GM21576 (cell line): ENCODE data around the gene EIF4B.

Experiments
- ATAC-seq: cut with Tn5 transposase; IDR thresholded peaks from one replicate; pipeline ENCODE4 v1.9.1; 2021; ENCODE audit warnings: mild to moderate bottlenecking, moderate library complexity; ENCODE audit not compliant: unreplicated experiment

Gene EIF4B

DNA sequence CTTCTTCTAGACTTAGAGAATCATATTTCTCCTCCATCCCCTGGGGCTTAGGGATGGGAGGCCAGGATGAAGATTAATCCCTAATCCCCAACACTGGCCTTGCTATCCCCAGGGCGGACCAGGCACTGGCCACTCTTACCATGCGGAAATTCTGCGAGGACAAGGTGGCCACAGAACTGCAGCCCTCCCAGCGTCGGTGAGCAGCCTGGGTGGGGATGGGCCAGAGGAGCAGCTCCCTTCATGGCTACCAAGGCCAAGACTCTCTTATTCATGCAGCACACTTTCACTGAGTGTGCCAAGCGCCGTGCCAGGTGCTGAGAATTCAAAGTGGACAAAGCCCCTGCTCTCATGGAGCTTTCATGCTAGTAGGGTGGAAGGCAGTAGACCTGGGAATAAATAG is 50.6 kb downstream of the EIF4B start:
- ATAC-seq, result no peak

DNA sequence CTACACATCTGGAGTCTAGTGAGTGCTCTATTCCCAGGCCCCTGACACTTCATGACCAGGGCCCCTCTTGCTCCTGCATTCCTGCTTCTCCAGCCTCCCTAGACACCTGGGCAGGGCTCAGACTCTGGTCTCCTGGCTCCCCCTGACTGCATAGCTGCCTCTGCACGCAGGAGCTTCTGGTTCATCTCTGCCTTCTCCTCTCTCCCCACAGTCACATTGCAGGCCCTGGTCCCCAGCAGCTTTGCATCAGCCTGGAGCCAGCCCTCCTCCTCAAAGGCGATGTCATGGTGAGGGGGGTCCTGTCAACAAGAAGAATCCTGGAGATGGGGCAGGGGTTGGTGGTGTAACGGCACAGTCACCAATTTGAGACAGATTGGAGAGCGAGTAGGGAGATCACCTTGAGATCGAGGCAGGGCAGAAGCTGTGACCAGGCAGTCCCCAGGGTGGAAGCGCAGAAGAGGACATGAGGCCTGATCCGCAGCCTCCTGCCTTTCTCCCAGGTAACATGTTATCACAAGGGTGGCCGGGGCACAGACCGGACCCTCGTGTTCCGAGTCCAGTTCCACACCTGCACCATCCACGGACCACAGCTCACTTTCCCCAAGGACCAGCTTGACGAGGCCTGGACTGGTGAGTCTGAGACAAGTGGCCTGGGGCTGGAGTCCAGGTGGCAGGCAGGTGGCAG is 51.7 kb downstream of the EIF4B start:
- no peak for ATAC-seq

DNA sequence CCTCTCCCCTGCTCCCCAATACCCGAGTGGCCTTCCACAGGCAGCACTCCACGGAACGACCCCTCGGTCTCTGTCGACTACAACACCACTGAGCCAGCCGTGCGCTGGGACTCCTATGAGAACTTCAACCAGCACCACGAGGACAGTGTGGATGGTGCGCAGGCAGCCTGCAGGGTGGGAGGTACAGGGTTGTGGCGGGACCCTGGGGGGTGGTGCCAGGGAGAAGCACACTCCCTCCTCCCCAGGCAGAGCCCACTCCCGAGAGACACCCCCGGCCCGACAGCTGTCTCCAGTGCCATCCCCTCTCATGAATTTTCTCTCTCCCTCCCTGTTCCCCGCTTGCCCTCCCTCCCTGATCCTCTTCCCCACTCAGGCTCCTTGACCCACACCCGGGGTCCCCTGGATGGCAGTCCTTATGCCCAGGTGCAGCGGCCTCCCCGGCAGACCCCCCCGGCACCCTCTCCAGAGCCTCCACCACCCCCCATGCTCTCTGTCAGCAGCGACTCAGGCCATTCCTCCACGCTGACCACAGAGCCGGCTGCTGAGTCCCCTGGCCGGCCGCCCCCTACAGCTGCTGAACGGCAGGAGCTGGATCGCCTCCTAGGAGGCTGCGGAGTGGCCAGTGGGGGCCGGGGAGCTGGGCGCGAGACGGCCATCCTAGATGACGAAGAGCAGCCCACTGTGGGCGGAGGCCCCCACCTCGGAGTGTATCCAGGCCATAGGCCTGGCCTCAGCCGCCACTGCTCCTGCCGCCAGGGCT is 52.6 kb downstream of the EIF4B start:
- no peak for ATAC-seq

DNA sequence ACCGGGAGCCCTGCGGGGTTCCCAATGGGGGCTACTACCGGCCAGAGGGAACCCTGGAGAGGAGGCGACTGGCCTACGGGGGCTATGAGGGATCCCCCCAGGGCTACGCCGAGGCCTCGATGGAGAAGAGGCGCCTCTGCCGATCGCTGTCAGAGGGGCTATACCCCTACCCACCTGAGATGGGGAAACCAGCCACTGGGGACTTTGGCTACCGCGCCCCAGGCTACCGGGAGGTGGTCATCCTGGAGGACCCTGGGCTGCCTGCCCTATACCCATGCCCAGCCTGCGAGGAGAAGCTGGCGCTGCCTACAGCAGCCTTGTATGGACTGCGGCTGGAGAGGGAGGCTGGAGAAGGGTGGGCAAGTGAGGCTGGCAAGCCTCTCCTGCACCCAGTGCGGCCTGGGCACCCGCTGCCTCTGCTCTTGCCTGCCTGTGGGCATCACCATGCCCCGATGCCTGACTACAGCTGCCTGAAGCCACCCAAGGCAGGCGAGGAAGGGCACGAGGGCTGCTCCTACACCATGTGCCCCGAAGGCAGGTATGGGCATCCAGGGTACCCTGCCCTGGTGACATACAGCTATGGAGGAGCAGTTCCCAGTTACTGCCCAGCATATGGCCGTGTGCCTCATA is 53.3 kb downstream of the EIF4B start:
- ATAC-seq, result no peak

DNA sequence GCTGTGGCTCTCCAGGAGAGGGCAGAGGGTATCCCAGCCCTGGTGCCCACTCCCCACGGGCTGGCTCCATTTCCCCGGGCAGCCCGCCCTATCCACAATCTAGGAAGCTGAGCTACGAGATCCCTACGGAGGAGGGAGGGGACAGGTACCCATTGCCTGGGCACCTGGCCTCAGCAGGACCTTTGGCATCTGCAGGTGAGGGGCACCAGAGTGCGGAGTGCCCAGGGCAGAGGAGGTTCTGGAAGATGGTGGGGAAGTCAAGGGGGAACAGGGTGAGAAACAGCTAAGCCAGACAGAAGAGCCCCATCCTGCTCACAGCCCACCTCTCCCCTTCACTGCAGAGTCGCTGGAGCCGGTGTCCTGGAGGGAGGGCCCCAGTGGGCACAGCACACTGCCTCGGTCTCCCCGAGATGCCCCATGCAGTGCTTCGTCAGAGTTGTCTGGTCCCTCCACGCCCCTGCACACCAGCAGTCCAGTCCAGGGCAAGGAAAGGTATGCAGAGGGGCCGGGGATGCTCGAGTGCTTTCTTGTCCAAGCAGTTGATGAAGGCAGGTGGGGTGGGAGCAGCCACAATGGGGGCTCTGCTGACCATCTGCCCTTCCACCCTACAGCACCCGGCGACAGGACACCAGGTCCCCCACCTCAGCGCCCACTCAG is 53.9 kb downstream of the EIF4B start:
- ATAC-seq, result no peak

DNA sequence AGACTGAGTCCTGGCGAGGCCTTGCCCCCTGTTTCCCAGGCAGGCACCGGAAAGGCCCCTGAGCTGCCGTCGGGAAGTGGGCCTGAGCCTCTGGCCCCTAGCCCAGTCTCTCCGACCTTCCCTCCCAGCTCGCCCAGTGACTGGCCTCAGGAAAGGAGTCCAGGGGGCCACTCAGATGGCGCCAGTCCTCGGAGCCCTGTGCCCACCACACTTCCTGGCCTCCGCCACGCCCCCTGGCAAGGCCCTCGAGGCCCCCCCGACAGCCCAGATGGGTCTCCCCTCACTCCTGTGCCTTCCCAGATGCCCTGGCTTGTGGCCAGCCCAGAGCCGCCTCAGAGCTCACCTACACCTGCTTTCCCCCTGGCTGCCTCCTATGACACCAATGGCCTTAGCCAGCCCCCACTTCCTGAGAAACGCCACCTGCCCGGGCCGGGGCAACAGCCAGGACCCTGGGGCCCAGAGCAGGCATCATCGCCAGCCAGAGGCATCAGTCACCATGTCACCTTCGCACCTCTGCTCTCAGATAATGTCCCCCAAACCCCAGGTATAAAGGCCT is 54.5 kb downstream of the EIF4B start:
- no peak for ATAC-seq

DNA sequence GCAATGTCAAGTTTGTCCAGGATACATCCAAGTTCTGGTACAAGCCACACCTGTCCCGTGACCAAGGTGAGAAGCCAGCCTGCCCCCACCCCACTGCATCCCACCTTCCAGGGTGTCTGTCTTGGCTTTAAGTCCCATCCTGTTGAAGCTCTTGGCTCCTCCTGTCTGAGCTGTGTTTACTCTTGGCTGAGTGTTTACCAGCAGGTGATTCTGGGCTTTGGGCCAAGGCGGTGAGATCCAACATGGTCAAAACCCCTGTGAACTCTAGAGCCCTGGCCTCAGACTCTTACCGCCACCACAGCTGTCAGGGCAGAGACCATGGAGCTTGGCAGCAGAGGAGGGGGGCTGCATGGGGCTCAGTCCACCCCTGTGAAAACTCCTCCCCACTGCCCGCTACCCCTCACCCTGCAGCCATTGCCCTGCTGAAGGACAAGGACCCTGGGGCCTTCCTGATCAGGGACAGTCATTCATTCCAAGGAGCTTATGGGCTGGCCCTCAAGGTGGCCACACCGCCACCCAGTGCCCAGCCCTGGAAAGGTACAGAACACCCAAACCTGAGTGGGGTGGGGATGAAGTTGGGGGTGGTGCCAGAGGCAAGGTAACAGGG is 55.3 kb downstream of the EIF4B start:
- ATAC-seq, result no peak

DNA sequence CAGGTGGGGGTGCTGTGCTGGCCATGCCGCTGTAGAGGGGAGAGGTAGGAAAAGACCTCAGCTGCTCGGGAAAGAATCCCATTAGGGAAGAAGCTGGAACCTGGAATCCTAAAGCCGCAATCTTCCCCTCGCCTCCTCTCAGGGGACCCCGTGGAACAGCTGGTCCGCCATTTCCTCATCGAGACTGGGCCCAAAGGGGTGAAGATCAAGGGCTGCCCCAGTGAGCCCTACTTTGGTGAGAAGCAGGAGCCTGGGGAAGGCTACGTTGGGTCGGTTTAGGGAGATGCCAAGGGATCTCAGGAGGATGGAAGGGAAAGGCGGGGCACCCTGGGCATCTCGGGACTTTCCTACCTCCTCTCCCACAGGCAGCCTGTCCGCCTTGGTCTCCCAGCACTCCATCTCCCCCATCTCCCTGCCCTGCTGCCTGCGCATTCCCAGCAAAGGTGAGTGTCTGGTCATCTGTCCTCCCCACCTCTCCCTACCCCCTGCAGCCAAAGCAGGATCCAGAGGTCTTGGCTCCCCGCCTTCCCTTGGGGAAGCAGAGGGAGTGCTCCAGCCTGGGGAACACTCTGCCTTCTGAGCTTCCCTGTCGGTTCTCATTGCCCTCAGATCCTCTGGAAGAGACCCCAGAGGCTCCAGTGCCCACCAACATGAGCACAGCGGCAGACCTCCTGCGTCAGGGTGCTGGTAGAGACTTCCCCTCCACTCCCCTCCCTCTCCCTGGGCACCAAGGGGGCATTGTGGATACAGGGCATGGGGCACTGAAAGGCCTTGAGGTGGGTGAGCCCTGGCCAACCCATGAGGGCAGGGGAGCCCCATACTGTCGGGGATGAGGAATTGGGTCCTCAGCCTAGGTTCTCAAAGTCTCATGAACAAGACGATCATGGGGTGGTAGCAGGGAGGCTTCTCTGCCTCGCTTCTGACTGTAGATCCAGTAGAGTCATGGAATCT is 56.0 kb downstream of the EIF4B start:
- ATAC-seq, result no peak

DNA sequence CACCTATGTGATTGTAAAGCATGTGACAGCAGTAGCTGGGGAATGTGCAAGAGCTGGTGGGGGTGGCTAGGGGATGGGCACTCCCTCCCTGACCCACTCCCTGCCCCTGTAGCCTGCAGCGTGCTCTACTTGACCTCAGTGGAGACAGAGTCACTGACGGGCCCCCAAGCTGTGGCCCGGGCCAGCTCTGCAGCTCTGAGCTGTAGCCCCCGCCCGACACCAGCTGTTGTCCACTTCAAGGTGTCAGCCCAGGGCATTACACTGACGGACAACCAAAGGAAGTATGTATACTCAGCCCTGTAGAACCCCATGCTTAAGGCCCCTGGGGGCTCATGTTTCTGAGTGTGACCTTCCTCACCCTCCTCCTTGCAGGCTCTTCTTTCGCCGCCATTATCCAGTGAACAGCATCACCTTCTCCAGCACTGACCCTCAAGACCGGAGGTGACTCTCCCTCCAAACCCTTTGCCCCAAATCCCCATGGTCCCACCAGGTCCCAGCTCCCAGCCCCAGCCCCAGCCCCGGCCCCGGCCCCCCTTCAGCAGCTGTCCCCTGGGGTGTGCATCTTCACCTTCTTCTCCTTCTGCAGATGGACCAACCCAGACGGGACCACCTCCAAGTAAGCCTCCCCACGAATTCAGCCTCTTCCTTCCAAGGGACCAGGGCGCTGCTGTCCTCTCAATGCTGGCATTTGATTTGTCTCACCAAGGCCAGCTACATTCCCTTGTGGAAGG is 56.9 kb downstream of the EIF4B start:
- ATAC-seq, result no peak

DNA sequence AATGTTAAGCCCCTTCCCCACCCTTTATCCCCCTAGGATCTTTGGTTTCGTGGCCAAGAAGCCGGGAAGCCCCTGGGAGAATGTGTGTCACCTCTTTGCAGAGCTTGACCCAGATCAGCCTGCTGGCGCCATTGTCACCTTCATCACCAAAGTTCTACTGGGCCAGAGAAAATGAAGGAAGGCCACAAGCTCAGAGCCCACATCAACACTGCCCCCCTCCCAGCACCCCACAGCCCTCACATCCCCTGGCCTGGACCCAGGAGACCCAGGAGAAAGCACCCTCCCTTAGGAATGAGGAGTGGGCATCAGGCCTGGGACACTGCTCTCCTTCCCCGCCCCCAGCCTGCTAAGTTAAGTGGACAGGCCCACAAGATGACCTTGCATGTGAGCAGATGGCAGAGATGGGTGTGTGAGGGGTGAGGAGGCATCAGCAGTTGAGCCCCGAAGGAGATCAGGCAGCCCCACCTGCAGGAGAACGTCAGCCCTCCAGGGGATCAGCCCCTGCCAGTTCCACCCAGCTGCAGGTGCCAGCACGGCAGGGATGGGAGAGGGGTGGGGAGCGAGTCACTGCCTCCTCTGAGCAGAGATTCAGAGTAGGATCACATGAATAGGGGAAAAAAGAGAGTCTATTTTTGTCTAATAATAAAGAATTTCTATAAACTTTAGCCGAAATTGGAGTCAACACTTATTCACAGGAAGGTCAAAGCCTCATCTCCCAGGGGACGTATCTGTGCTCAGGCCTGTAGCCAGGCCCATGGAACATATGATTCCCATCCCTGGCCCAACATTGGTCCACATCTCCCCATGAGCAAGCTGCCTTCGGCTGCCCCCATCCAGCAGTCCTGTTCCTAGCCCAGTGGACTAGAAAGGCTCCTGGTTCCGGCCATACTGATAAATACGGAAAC is 57.7 kb downstream of the EIF4B start:
- no peak for ATAC-seq

DNA sequence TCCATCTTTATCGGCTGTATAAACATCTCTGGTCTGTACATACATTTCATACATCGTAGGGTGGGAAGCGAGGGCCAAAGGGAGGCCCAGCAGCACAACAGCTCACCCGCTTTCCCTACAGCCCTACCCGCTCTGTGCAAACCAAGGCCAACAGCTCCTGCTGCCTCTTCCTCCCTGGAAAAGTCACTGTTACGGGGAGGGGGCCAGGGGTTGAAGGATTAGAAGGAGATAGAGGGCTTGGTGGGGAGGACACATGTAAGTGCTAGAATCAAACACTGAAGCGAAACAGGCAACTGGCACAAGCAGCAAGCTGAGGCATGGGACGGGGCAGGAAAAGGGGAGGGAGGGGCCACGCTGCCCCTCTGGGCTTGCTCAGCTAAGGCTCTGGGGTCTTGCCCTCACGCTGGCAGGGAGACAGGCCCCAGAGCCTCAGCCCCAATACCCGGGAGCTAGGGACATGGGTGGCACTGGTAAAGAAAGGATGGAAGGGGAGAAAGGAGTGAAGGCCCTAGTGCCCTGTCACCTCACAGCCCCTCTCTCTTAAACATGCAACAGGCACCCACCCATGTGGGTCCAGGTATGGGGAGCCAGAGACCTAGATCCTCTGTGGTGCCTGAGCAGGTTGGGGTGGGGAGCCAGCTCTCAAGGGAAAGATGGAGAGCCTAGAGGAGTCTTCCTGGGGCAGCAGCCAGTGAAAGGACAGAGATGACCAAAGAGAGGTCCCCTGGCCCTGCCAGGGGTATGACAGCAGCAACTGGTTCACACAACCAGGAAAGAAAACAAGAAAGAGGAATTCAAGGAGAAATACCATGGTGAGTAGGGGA is 58.6 kb downstream of the EIF4B start:
- ATAC-seq, result no peak

DNA sequence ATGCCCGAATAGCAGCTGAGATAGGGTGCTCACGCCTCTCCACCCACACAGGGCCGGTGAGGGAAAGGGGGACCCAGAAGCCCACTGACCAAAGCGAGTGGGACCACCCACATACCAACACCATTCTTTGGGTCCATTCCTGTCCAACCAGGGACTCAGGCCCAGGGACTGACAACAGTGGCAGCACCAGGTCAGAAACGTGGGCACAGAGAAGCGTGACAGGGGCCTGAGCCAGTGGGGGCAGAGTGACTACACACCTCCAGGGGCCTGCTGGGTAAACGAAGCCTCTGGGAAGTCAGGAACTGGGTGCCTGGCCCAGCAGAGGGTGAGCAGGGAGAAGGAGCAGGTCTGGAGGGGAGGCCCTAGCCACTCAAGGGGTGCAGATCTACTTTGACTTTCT is 59.2 kb downstream of the EIF4B start:
- ATAC-seq, result no peak

DNA sequence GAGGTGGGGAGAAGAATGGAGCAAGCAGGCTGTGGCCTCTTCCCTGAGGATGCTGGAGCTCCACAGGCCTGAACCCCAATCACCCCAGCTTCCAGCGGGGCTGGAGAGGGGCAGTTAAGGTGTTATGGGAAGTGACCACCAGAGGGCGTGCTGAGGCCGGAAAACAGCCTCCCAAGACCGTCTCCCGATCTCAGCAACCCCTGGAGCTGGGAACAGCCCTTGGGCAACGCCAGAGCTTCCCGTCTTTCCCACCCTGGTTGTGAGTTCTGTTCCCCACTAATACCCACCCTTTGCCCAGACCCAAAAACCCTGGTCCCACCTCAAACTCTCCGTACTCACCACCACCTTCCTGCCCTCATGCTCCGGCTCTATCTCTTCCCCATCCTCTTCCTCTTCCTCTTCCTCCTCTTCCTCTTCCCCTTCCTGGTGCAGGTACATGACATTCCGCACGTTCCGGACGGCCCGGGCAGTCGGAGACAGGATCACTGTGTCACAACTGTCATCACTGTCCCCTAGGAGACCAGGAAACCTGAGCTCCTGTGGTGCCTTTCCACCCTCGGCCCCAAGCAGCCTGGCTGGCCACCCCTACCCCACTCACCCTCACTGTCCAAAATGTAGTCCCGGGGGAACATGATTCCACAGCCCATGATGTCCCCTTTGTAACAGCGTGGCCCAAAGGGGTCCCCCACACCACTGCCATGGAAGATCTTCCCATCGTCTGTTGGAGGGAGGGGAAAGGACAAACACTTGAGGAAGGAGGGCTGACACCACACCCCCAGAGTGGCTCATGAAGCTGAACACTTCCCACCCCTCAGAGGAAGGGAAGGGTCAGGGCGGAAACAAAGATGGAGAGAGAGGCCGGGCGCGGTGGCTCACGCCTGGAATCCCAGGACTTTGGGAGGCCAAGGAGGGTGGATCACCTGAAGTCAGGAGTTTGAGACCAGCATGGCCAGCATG is 60.0 kb downstream of the EIF4B start:
- ATAC-seq, result no peak

DNA sequence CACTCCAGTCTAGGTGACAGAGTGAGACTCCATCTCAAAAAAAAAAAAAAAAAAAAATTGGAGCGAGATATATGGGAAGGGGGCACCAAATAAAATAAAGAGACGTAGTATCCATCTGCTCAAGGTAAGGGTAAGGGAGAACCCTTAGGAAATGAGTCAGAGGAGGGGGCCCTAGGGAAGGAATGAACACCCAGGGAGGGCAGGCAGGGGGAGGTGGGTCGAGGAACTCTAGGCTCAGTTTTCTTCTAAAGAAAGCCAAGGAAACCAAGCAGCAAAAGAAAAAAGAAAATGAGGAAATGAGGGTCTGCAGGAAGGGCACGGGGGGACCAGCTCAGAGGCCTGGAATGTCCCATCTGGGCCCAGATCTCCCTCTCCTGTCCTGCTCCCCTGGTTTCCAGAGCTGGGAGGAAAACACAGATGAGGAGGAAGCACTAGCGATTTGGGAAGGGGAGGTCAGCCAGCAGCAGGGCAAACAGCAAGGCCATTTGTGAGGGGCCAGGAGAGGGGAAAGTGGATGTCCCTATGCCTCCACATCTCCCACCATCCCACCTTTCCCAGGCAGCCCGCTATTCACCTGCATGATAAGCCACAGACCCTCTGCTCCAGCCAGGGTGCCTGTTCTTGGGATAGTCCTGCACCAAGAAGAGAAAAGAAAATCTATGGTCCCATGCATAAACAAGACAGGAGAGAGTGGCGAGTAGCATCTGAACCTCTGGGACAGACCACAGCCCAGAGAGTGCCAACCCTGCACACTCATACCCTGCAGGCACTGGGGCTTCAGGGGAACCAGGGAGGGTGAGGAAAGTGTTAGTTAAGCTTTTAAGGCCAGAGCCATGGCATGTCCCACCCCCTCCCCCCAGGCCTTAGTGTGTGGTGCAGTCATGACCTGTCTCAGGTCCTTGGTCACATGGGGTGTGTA is 61.1 kb downstream of the EIF4B start:
- ATAC-seq, result no peak
